ENCODE measurements around the gene WDR7. TPM values are rescaled to one million over a fixed set of nuclear protein-coding genes. Genes with fewer than 3 reads are reported as not detected.
A peak's percentile ranks its signal among the peaks of the same experiment; 100 is the strongest.

The WDR7 gene
- total RNA-seq, 1 donor from 2014 or later, result 113 TPM

- DNase-seq (ENCODE audit: low spot score in 2 of 2), result no peak
Measured at GRCh38 chr18:56870982-56871381, 219.8 kb downstream of the WDR7 start.

GRCh38 chr18:56872140-56872539 lies 221.0 kb downstream of the WDR7 start:
- DNase-seq (ENCODE audit: low spot score in 2 of 2) (no peak), FAIRE-seq (no peak)

More at GRCh38 chr18:56870982-56871381, 219.8 kb downstream of the WDR7 start:
- FAIRE-seq, result no peak

GRCh38 chr18:56873441-56874140 lies 222.4 kb downstream of the WDR7 start:
- no peak for FAIRE-seq
- DNase-seq (ENCODE audit: low spot score in 2 of 2), result peak in 1 of 2 donors; percentile 6

GRCh38 chr18:56878711-56879110 lies 227.6 kb downstream of the WDR7 start:
- FAIRE-seq (no peak), DNase-seq (ENCODE audit: low spot score in 2 of 2) (no peak)

GRCh38 chr18:56884511-56884910 lies 233.4 kb downstream of the WDR7 start:
- FAIRE-seq (no peak), DNase-seq (ENCODE audit: low spot score in 2 of 2) (no peak)

GRCh38 chr18:56888978-56889377 lies 237.8 kb downstream of the WDR7 start:
- DNase-seq (ENCODE audit: low spot score in 2 of 2) (no peak), FAIRE-seq (no peak)

- DNase-seq (ENCODE audit: low spot score in 2 of 2) (no peak), FAIRE-seq (no peak)
Measured at GRCh38 chr18:56889621-56890020, 238.5 kb downstream of the WDR7 start.

GRCh38 chr18:56890632-56891031 lies 239.5 kb downstream of the WDR7 start:
- FAIRE-seq, result no peak

GRCh38 chr18:56891116-56891515 lies 240.0 kb downstream of the WDR7 start:
- DNase-seq (ENCODE audit: low spot score in 2 of 2), result no peak
- no peak for FAIRE-seq

More at GRCh38 chr18:56890632-56891031, 239.5 kb downstream of the WDR7 start:
- no peak for DNase-seq (ENCODE audit: low spot score in 2 of 2)

GRCh38 chr18:56891870-56892269 lies 240.7 kb downstream of the WDR7 start:
- DNase-seq (ENCODE audit: low spot score in 2 of 2) (no peak), FAIRE-seq (peak; percentile 71)

GRCh38 chr18:56897122-56897521 lies 246.0 kb downstream of the WDR7 start:
- no peak for DNase-seq (ENCODE audit: low spot score in 2 of 2)
- FAIRE-seq, result no peak

GRCh38 chr18:56899660-56900059 lies 248.5 kb downstream of the WDR7 start:
- FAIRE-seq (peak; percentile 8), DNase-seq (ENCODE audit: low spot score in 2 of 2) (no peak)

GRCh38 chr18:56900195-56901094 lies 249.3 kb downstream of the WDR7 start:
- DNase-seq (ENCODE audit: low spot score in 2 of 2), result no peak
- FAIRE-seq, result no peak

GRCh38 chr18:56901919-56902318 lies 250.8 kb downstream of the WDR7 start:
- no peak for DNase-seq (ENCODE audit: low spot score in 2 of 2)

GRCh38 chr18:56902653-56903052 lies 251.5 kb downstream of the WDR7 start:
- no peak for FAIRE-seq
- no peak for DNase-seq (ENCODE audit: low spot score in 2 of 2)

More at GRCh38 chr18:56901919-56902318, 250.8 kb downstream of the WDR7 start:
- no peak for FAIRE-seq

- FAIRE-seq, result no peak
- DNase-seq (ENCODE audit: low spot score in 2 of 2), result no peak
Measured at GRCh38 chr18:56903686-56904085, 252.5 kb downstream of the WDR7 start.

GRCh38 chr18:56907771-56908170 lies 256.6 kb downstream of the WDR7 start:
- no peak for DNase-seq (ENCODE audit: low spot score in 2 of 2)
- FAIRE-seq, result no peak

GRCh38 chr18:56910237-56910636 lies 259.1 kb downstream of the WDR7 start:
- FAIRE-seq, result no peak
- DNase-seq (ENCODE audit: low spot score in 2 of 2), result no peak

GRCh38 chr18:56910967-56911366 lies 259.8 kb downstream of the WDR7 start:
- no peak for FAIRE-seq
- DNase-seq (ENCODE audit: low spot score in 2 of 2), result no peak

- FAIRE-seq (no peak), DNase-seq (ENCODE audit: low spot score in 2 of 2) (no peak)
Measured at GRCh38 chr18:56913941-56914340, 262.8 kb downstream of the WDR7 start.

GRCh38 chr18:56919190-56919589 lies 268.0 kb downstream of the WDR7 start:
- FAIRE-seq, result no peak
- DNase-seq (ENCODE audit: low spot score in 2 of 2), result no peak
